NCI-H345 (cell line): ENCODE data around the gene CACNB2.
"Not testable (repeated sequence)": the region's sequence is repeated elsewhere in the genome, so short reads cannot be mapped to it uniquely, and the experiment has no call there.

Source experiments
- DNase-seq: peaks from one replicate; lab custom pipeline; 2025; lab: John Stamatoyannopoulos, UW

The CACNB2 gene

GRCh38 chr10:18570386-18570785 is 430.2 kb downstream of the CACNB2 start:
- DNase-seq: not testable (repeated sequence)

- DNase-seq: no peak
Observed at GRCh38 chr10:18571076-18571475, 430.9 kb downstream of the CACNB2 start.

DNA sequence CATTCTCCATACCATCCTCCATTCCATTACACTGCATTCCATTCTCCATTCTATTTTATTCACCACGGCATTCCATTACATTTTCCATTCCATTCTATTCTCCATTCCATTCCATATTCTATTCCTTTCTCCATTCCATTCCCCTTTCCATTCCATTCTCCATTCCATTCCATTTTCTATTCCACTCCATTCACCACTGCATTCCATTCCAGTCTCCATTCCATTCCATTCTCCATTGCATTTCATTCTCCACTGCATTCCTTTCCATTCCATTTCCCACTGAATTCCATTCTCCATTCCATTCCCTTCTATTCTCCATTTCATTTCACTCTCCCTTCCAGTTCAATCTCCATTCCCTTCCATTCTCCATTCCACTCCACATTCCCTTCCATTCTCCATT is 431.6 kb downstream of the CACNB2 start:
- no peak for DNase-seq

- DNase-seq: no peak
Observed at GRCh38 chr10:18572959-18573561, 432.8 kb downstream of the CACNB2 start.

DNA sequence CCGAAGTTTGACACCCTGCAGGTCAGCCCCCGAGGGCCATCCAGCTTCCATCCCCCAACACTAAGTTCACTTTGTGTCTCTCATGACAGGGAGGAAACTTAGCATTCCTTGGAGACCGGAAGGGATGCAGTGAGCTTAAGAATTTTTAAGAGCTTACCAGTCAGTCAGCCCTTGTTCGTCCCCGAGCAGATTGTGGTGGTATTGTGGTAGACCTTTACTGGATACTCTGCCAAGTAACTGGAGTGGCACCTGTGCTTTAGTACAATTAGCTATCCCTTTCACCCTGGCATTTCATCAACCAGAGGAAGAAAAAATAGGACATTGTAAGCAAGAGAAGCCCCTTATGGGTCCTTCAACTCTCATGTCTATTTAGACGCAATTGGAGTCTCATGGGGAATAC is 436.4 kb downstream of the CACNB2 start:
- no peak for DNase-seq

DNA sequence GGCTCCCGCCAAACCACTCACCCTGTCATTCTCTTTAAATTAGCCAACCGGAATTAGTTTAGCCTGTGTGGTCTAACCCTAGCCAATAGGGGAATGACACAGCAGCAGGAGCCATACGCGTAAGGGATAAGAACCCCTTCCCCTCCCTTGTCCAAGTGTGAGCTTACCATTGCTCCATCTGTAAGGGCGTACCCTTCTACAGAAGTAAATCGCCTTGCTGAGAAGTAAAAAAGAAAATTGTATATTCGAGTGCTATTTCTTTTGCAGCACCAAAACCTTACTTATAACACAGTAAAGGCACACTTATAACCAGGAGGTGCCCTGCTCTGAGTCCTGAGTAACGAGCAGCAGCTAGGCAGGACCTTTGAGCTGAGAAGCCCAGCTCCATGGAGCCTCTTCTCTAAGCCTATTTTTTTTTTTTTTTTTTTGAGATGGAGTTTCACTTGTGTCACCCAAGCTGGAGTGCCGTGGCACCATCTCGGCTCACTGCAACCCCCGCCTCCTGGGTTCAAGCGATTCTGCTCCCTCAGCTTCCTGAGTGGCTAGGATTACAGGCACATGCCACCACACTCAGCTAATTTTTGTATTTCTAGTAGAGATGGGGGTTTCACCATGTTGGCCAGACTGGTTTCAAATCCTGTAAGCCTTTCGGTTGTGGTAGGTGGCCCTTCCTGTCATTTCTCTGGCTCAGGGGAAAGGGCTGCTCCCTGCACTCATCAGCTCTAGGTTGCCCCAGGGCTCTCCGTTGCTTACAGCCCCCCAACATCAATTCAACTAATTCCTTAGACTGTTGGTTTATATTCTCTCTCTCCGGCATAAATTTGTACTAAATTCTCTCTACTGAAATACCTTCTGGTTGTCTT is 437.8 kb downstream of the CACNB2 start:
- DNase-seq: no peak

GRCh38 chr10:18582803-18583202 is 442.6 kb downstream of the CACNB2 start:
- no peak for DNase-seq

DNA sequence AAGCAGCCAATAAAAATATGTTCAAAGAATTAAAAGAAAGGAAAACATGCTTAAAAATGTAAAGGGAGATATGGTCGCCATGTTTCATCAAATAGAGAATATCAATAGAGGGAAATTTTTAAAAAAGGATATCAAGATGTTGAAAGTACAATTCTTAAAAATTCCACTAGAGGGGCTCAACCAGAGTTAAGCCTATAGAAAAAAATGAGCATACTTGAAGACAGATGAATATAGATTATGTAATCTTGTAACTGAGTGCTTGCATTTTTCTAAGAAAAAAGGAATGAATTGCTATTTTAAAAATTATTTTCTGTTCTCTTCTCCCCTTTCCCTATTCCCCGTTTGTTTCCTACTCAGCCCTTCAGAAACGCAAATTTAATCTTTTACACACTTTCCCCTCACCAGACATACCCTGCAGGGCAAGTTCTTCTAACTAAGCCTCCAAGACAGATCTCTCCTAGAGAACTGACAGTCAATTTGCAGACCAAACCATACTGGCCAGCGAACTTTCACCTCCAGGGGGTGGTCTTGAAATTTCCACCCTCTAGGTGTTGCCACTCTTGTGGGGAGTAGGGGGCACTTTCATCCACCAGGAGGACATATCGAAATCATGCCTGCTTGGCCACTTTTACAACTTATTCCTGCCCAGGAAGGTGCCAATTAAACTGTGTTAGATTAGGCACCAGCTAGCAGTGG is 443.5 kb downstream of the CACNB2 start:
- DNase-seq: no peak

- not testable (repeated sequence) for DNase-seq
Observed at GRCh38 chr10:18586637-18587036, 446.4 kb downstream of the CACNB2 start.

GRCh38 chr10:18591141-18591540 is 450.9 kb downstream of the CACNB2 start:
- DNase-seq: not testable (repeated sequence)
